K562 (cell line): ENCODE results near the gene KCND3. TPM values are rescaled to one million over a fixed set of nuclear protein-coding genes. Genes with fewer than 3 reads are reported as not detected.

Experiments
- CTBP1 ChIP-seq: fragments of 450-650 bp; IDR thresholded peaks from 2 replicates; pipeline ENCODE4 v1.6.1; 2016; ENCODE audit warnings: borderline replicate concordance
- KLF10 ChIP-seq: fragments of 250-450 bp; sonication (Bioruptor Pico); IDR thresholded peaks from 2 replicates; pipeline ENCODE4 v1.6.1; 2021; ENCODE audit warnings: matching md5 sums
- PATZ1 ChIP-seq: fragments of 250-450 bp; sonication (Bioruptor Pico); IDR thresholded peaks from 2 replicates; pipeline ENCODE4 v1.5.0; 2020; ENCODE audit warnings: mild to moderate bottlenecking, borderline replicate concordance
- STAT5B ChIP-seq: fragments of 250-450 bp; sonication (Bioruptor Pico); IDR thresholded peaks from 2 replicates; pipeline ENCODE4 v1.8.0; 2021; ENCODE audit warnings: mild to moderate bottlenecking, inconsistent platforms
- THRA ChIP-seq: fragments of 450-650 bp; IDR thresholded peaks from 2 replicates; pipeline ENCODE4 v1.6.1; 2017; ENCODE audit warnings: mild to moderate bottlenecking, moderate library complexity
- ZBED1 ChIP-seq: IDR thresholded peaks from 2 replicates; pipeline ENCODE4 v1.6.1; 2014
- polyA plus RNA-seq, 8 experiments: library from polyadenylated mRNA; depleted of rRNA in 4 of 8; stranded (reverse) in 5 of 8; unstranded in 3 of 8; fragments of >200 nt; fragmentation: Nextera tagmentation in 2 of 8; fragmentation: Illumina TruSeq in 1 of 8; extraction: Ambion mirVana in 2 of 8; extraction: Trizol in 1 of 8; gene quantifications; 2 replicates each; pipeline versions ENCODE4 v1.2.1 to v1.2.3, GENCODE V29; 2011 to 2014; ENCODE audit warnings: inconsistent platforms in 1 of 8, missing spikeins in 1 of 8
- total RNA-seq, 7 experiments: library from RNA; depleted of rRNA in 6 of 7; stranded (reverse); fragments of >200 nt in 6 of 7; fragmentation: Illumina TruSeq in 2 of 7; extraction: Trizol in 2 of 7; gene quantifications; 2 replicates each; pipeline versions ENCODE4 v1.2.1 to v1.2.3, GENCODE V29; 2011 to 2021; ENCODE audit warnings: low replicate concordance in 1 of 7

The KCND3 gene
- total and polyA plus RNA-seq, 9 of the 15 experiments (the other 6 are each of a cell fraction or from before 2014, with no cell fraction given), result not detected

- no peak for TF ChIP-seq THRA
- TF ChIP-seq KLF10, result no peak
- TF ChIP-seq ZBED1, result no peak
- TF ChIP-seq STAT5B (CRISPR knock-in tag), result no peak
- no peak for TF ChIP-seq PATZ1 (CRISPR knock-in tag)
- no peak for TF ChIP-seq CTBP1
- TF ChIP-seq, all 486 proteins: peak for 0
Observed at GRCh38 chr1:111963985-111964738, 25.3 kb downstream of the KCND3 start (continued).
